Upper lobe of left lung (tissue), 6 donors: ENCODE data around the gene CLNK. TPM values are rescaled to one million over a fixed set of nuclear protein-coding genes. Genes with fewer than 3 reads are reported as not detected.
A peak's percentile ranks its signal among the peaks of the same experiment; 100 is the strongest.

Source experiments
- ATAC-seq, 2 donors: fragments of 200-7000 bp; cut with Tn5 transposase; one replicate each; pipeline ENCODE4 v1.9.1; 2022; ENCODE audit warnings: mild to moderate bottlenecking in 2 of 2, moderate library complexity in 2 of 2; ENCODE audit not compliant: low FRiP score in 2 of 2
- DNase-seq, 2 donors: peaks; one replicate each; pipeline ENCODE4 v3.0.0-alpha.2; 2019 to 2020
- H3K27ac ChIP-seq, 4 donors: fragments of 200-600 bp; sonication (generic); one replicate each; pipeline ENCODE4 v1.5.1; 2016 to 2019
- H3K27me3 ChIP-seq, 4 donors: fragments of 200-600 bp; sonication (generic); one replicate each; pipeline ENCODE4 v1.5.1; 2017 to 2019
- H3K36me3 ChIP-seq, 4 donors: fragments of 200-600 bp; sonication (generic); one replicate each; pipeline ENCODE4 v1.5.1; 2016 to 2019
- H3K4me1 ChIP-seq, 4 donors: fragments of 200-600 bp; sonication (generic); one replicate each; pipeline ENCODE4 v1.5.1; 2018 to 2019
- H3K4me3 ChIP-seq, 4 donors: fragments of 200-600 bp; sonication (generic); one replicate each; pipeline ENCODE4 v1.5.1; 2017 to 2019; ENCODE audit warnings: mild to moderate bottlenecking in 2 of 4, moderate library complexity in 1 of 4
- H3K9me3 ChIP-seq, 4 donors: fragments of 200-600 bp; sonication (generic); one replicate each; pipeline ENCODE4 v1.5.1; 2018 to 2019
- EP300 ChIP-seq, 4 donors: sonication (generic); formaldehyde crosslinking; IDR thresholded peaks; one replicate each; pipeline ENCODE4 v1.5.1; 2017; ENCODE audit warnings: antibody characterized with exemption in 4 of 4, control low read depth in 2 of 4
- POLR2A ChIP-seq, 4 donors: fragments of 450-650 bp; IDR thresholded peaks; one replicate each; pipeline ENCODE4 v1.5.1; 2016 to 2017; ENCODE audit warnings: antibody characterized with exemption in 4 of 4, mild to moderate bottlenecking in 2 of 4
- POLR2AphosphoS5 ChIP-seq, 2 donors: sonication (generic); formaldehyde crosslinking; IDR thresholded peaks; one replicate each; pipeline ENCODE4 v1.5.1; 2017; ENCODE audit warnings: antibody characterized with exemption in 2 of 2
- WGBS, 2 donors: methylation state at CpG; one replicate each; pipeline ENCODE4 v1.1.5; 2017 to 2018; 5-methylcytosine and 5-hydroxymethylcytosine counted together
- total RNA-seq, 6 donors: library from RNA; depleted of rRNA in 4 of 6; stranded (reverse); fragments of >200 nt in 4 of 6; gene quantifications; one replicate each; pipeline versions ENCODE4 v1.1.0 to v1.2.1, GENCODE V29; 2016 to 2021
- TF ChIP-seq, protein P1 (sequence below), 6 experiments: fragments of 450-650 bp in 4 of 6; fragments of 200-600 bp in 2 of 6; sonication (generic) in 2 of 6; IDR thresholded peaks; one replicate each; pipeline ENCODE4 v1.5.1; 2016 to 2019; ENCODE audit warnings: antibody characterized with exemption in 6 of 6
- donor health status: DM: no; HTN: no; CAD: no; lungs with moderate emphysema.
- donor health status: DM: no; HTN: yes; CAD: no; lungs with severe emphysema.

The CLNK gene
- total RNA-seq, 6 donors from 2014 or later, result 0.14 to 0.69 (median 0.20) TPM; not detected in 3

DNA sequence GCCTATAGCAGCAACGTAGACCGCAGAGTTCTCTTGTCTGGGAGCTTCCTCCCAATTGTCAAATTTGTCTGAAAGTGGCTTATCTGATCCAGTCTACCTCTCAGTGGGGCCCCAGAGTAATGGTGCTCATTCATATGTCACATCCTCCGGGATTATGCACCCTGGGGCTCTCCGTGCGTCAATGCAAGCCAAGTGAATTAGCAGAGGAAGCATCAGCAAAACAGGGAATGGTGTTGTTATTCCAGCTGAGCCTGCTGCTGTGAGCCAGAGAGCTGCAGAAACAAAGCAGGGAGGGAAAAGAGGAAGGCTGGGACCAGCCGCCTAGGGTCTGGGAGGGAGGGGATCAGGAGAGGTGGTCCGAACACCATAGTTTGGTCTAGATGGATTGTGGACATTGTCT, 95.2 kb downstream of the CLNK start:
- Histone ChIP-seq H3K36me3 (no peaks in the 10 kb centered on the region), H3K4me1 (peaks cover 3 to 4% (median 3%) of the 10 kb centered on the region in 4 donors), H3K9me3 (no peaks in the 10 kb centered on the region), H3K27me3 (no peaks in the 10 kb centered on the region), H3K4me3 (no peak overlapping the region), H3K27ac (no peak overlapping the region)
- 73 to 88% methylated on average over 7 of the region's 7 CpGs for WGBS, 2 donors
- TF ChIP-seq, protein P1, sequence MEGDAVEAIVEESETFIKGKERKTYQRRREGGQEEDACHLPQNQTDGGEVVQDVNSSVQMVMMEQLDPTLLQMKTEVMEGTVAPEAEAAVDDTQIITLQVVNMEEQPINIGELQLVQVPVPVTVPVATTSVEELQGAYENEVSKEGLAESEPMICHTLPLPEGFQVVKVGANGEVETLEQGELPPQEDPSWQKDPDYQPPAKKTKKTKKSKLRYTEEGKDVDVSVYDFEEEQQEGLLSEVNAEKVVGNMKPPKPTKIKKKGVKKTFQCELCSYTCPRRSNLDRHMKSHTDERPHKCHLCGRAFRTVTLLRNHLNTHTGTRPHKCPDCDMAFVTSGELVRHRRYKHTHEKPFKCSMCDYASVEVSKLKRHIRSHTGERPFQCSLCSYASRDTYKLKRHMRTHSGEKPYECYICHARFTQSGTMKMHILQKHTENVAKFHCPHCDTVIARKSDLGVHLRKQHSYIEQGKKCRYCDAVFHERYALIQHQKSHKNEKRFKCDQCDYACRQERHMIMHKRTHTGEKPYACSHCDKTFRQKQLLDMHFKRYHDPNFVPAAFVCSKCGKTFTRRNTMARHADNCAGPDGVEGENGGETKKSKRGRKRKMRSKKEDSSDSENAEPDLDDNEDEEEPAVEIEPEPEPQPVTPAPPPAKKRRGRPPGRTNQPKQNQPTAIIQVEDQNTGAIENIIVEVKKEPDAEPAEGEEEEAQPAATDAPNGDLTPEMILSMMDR (IDR thresholded peaks at IDR 0.05), result no peak
- TF ChIP-seq POLR2AphosphoS5 (IDR thresholded peaks at IDR 0.05) (no peak), POLR2A (IDR thresholded peaks at IDR 0.05) (no peak), EP300 (IDR thresholded peaks at IDR 0.05) (no peak)
- no peak for ATAC-seq
- no peak for DNase-seq

DNA sequence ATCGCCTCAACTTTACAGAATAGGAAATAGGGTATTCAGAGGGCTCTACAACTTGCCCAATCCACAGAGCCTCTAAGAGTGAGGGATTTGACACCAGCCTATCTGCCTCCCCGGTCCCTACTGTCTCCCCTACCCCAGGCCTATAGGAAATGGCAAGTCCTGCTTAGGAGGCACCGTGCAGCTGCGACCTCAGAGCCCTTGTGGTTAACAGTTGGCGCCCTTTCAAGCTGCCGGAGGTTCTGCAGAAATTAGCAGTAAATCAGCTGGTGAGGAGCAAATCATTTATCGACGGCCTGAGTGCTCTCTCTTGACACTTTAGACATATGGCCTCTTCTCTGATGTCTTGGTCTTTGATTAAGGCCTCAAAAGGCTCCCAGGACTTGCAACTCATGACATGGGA, 96.9 kb downstream of the CLNK start:
- peaks cover 4 to 15% (median 5%) of the 10 kb centered on the region in 4 donors for H3K4me1 ChIP-seq
- TF ChIP-seq EP300 (IDR thresholded peaks at IDR 0.05), result no peak
- TF ChIP-seq, protein P1 (IDR thresholded peaks at IDR 0.05), result no peak
- no peak for TF ChIP-seq POLR2A (IDR thresholded peaks at IDR 0.05)
- no peak for TF ChIP-seq POLR2AphosphoS5 (IDR thresholded peaks at IDR 0.05)
- no peak for DNase-seq
- 61 to 64% methylated on average over 4 to 8 of the region's 8 CpGs for WGBS, 2 donors
- ATAC-seq, result no peak
- no peak overlapping the region for H3K27ac ChIP-seq
- no peaks in the 10 kb centered on the region for H3K27me3 ChIP-seq
- H3K36me3 ChIP-seq, result no peaks in the 10 kb centered on the region
- H3K9me3 ChIP-seq, result no peaks in the 10 kb centered on the region
- no peak overlapping the region for H3K4me3 ChIP-seq

DNA sequence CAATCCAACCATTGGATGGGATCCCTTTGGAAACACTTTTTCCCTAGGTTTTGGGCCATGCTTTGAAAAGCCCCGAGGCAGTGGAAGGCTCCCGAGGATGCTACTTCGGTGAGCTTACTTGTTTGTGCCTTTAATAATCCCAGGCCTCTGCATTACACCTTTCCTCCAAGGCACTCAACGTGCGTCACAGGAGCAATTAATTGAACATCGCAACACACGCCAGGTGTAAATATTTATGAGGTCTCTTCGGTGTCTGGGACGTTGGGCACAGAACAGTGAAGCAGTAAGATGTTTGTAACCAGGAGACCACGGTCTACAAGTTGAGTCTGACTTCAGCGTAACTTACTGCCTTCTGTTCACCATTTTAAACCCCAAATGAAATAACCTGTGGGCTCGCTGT, 97.3 kb downstream of the CLNK start:
- Histone ChIP-seq H3K36me3 (no peaks in the 10 kb centered on the region), H3K27me3 (no peaks in the 10 kb centered on the region), H3K4me1 (peaks cover 4 to 15% (median 5%) of the 10 kb centered on the region in 4 donors), H3K27ac (no peak overlapping the region), H3K9me3 (no peaks in the 10 kb centered on the region), H3K4me3 (no peak overlapping the region)
- ATAC-seq (no peak), DNase-seq (no peak)
- WGBS, 2 donors, result 85 to 90% methylated on average over 12 of the region's 12 CpGs
- TF ChIP-seq POLR2A (IDR thresholded peaks at IDR 0.05) (no peak), POLR2AphosphoS5 (IDR thresholded peaks at IDR 0.05) (no peak), EP300 (IDR thresholded peaks at IDR 0.05) (no peak)
- TF ChIP-seq, protein P1 (IDR thresholded peaks at IDR 0.05), result no peak

DNA sequence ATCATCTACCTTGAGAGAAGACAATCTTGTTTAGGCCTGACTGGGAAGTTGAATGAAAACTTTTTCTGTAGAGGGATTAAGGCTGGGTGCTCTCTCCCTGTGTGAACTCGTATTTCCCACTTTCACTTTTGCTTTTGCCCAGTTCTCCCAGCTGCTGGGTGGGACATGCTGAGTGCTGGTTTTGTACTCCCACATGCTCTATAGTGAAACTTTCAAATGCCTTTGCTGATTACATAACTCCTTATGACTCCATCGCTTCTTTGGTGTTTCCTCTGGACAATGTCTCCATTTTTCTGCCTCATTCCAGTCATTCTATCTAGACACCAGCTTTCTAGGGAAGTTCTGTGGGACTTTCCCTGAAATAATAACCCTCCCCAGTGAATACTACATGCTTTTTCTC, 100.5 kb downstream of the CLNK start:
- Histone ChIP-seq H3K36me3 (no peaks in the 10 kb centered on the region), H3K27me3 (no peaks in the 10 kb centered on the region), H3K27ac (no peak overlapping the region), H3K4me3 (peak overlapping the region in 2 of 4 donors; percentile 1 to 11), H3K4me1 (peaks cover 4 to 15% (median 5%) of the 10 kb centered on the region in 4 donors), H3K9me3 (no peaks in the 10 kb centered on the region)
- TF ChIP-seq, protein P1 (IDR thresholded peaks at IDR 0.05), result no peak
- TF ChIP-seq POLR2A (IDR thresholded peaks at IDR 0.05) (no peak), POLR2AphosphoS5 (IDR thresholded peaks at IDR 0.05) (no peak), EP300 (IDR thresholded peaks at IDR 0.05) (no peak)
- peak; percentile 57 to 86 for ATAC-seq
- 0 to 1% methylated on average over 2 of the region's 2 CpGs for WGBS, 2 donors
- peak in 1 of 2 donors; percentile 53 for DNase-seq

DNA sequence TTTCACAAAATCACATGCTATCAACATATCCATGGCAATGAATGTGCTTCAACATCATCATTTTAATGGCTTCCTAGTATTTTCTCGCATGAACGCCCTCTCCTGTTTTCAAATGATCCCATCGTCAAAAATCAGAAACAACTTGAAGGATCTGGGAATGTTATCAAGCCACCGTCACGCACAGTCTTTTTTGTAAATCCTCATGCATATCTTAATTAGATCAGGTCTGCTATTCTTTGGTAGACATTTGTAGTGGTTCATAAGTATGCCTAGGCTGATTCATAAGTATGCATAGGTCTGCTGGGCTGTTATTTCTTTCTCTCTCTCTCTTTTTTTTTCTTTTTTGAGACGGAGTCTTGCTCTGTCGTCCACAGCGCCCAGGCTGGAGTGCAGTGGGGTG, 101.6 kb downstream of the CLNK start:
- H3K9me3 ChIP-seq, result no peaks in the 10 kb centered on the region
- no peak overlapping the region for H3K4me3 ChIP-seq
- H3K36me3 ChIP-seq, result no peaks in the 10 kb centered on the region
- no peak overlapping the region for H3K27ac ChIP-seq
- H3K4me1 ChIP-seq, result peaks cover 4 to 15% (median 5%) of the 10 kb centered on the region in 4 donors
- TF ChIP-seq, protein P1 (IDR thresholded peaks at IDR 0.05), result no peak
- TF ChIP-seq EP300 (IDR thresholded peaks at IDR 0.05) (no peak), POLR2AphosphoS5 (IDR thresholded peaks at IDR 0.05) (no peak), POLR2A (IDR thresholded peaks at IDR 0.05) (no peak)
- 87 to 88% methylated on average over 8 of the region's 8 CpGs for WGBS, 2 donors
- no peaks in the 10 kb centered on the region for H3K27me3 ChIP-seq
- DNase-seq (no peak), ATAC-seq (no peak)
